B cell (primary cell): ENCODE results near the gene SNRPD3.

ENCODE experiments used
- CTCF ChIP-seq: fragments of 200-600 bp; IDR thresholded peaks from one replicate; pipeline ENCODE4 v1.8.0; 2022; ENCODE audit warnings: antibody characterized with exemption, mild to moderate bottlenecking
- EZH2 ChIP-seq: IDR thresholded peaks from 2 replicates; pipeline ENCODE4 v1.6.1; 2012; ENCODE audit warnings: borderline replicate concordance, low read depth, mild to moderate bottlenecking, moderate library complexity, low read length; ENCODE audit not compliant: insufficient read depth, poor library complexity, severe bottlenecking

- TF ChIP-seq CTCF (no peak), EZH2 (no peak)
Measured at GRCh38 chr22:24512043-24512442, 43.8 kb upstream of the SNRPD3 start.
